Stomach (tissue), 9 donors: ENCODE measurements around the gene STMN1. TPM values are rescaled to one million over a fixed set of nuclear protein-coding genes. Genes with fewer than 3 reads are reported as not detected.

Experiments
- DNase-seq, 2 donors: peaks; one replicate each; pipeline versions ENCODE4 v3.0.0 to v3.0.0-alpha.2; 2013 to 2019
- H3K27ac ChIP-seq, 5 donors: fragments of 200-600 bp in 4 of 5; sonication (generic) in 4 of 5; one replicate each; pipeline ENCODE4 v1.5.1; 2013 to 2019; ENCODE audit warnings: mild to moderate bottlenecking in 1 of 5, moderate library complexity in 1 of 5
- H3K27me3 ChIP-seq, 3 donors: fragments of 200-600 bp; sonication (generic); one replicate each; pipeline ENCODE4 v1.5.1; 2017 to 2019; ENCODE audit warnings: mixed run types in 1 of 3
- H3K36me3 ChIP-seq, 4 donors: fragments of 200-600 bp; sonication (generic); 1 replicate in 3 of 4; 2 replicates in 1 of 4; pipeline ENCODE4 v1.5.1; 2016 to 2019
- H3K4me1 ChIP-seq, 4 donors: fragments of 200-600 bp; sonication (generic); one replicate each; pipeline ENCODE4 v1.5.1; 2016 to 2019
- H3K4me3 ChIP-seq, 4 donors: fragments of 200-600 bp; sonication (generic) in 3 of 4; one replicate each; pipeline ENCODE4 v1.5.1; 2016 to 2019; ENCODE audit warnings: mild to moderate bottlenecking in 1 of 4
- H3K9me3 ChIP-seq, 4 donors: fragments of 200-600 bp; sonication (generic); one replicate each; pipeline ENCODE4 v1.5.1; 2016 to 2019
- CTCF ChIP-seq, 7 experiments: fragments of 450-650 bp in 4 of 7; fragments of 200-600 bp in 3 of 7; sonication (generic) in 3 of 7; IDR thresholded peaks; one replicate each; pipeline ENCODE4 v1.5.1; 2016 to 2019; ENCODE audit warnings: antibody characterized with exemption in 7 of 7, control low read depth in 2 of 7, mild to moderate bottlenecking in 1 of 7
- EP300 ChIP-seq: sonication (generic); formaldehyde crosslinking; IDR thresholded peaks from one replicate; pipeline ENCODE4 v1.6.1; 2017; ENCODE audit warnings: antibody characterized with exemption
- POLR2A ChIP-seq, 4 donors: fragments of 450-650 bp; IDR thresholded peaks; one replicate each; pipeline ENCODE4 v1.6.1; 2016; ENCODE audit warnings: antibody characterized with exemption in 4 of 4, control low read depth in 2 of 4, mild to moderate bottlenecking in 1 of 4, moderate library complexity in 1 of 4
- POLR2AphosphoS5 ChIP-seq, 3 donors: sonication (generic); formaldehyde crosslinking; IDR thresholded peaks; one replicate each; pipeline ENCODE4 v1.6.1; 2016; ENCODE audit warnings: antibody characterized with exemption in 3 of 3
- WGBS, 5 donors: extraction: QIAGEN DNeasy Blood & Tissue Kit in 3 of 5; methylation state at CpG; one replicate each; pipeline versions ENCODE4 v1.1.5 to v1.1.7; 2013 to 2018; 5-methylcytosine and 5-hydroxymethylcytosine counted together
- intact Hi-C: fragments of 100-400 bp; cut with DNase I; formaldehyde crosslinking; loops from one replicate; pipeline ENCODE4 v1.15.1; 2023; ENCODE audit warnings: low total_unique reads
- polyA plus RNA-seq, 3 donors: library from polyadenylated mRNA; stranded (reverse); fragments of 200-250 nt; gene quantifications; one replicate each; pipeline ENCODE4 v1.2.3, GENCODE V29; 2013
- total RNA-seq, 5 donors: library from RNA; depleted of rRNA; stranded (reverse); fragments of >200 nt; gene quantifications; one replicate each; pipeline versions ENCODE4 v1.1.0 to v1.2.3, GENCODE V29; 2014 to 2016
- donor health status: healthy with polysubstance abuse.
- donor health status: Bipolar disorder and iron deficiency.
- donor health status: healthy.

STMN1 gene
- total and polyA plus RNA-seq, 8 donors: 25.9 to 109 (median 73.2) TPM

GRCh38 chr1:25879675-25880074 lies 26.5 kb downstream of the STMN1 start:
- intact Hi-C loops: no loop called here
- Histone ChIP-seq H3K27me3 (no peaks in the 10 kb centered on the region), H3K36me3 (no peaks in the 10 kb centered on the region), H3K4me3 (no peak overlapping the region), H3K4me1 (peaks cover 20 to 36% (median 25%) of the 10 kb centered on the region in 4 donors), H3K9me3 (no peaks in the 10 kb centered on the region), H3K27ac (peak overlapping the region in 2 of 5 donors; percentile 26 to 31)
- DNase-seq: peak in 1 of 2 donors; percentile 80
- TF ChIP-seq POLR2AphosphoS5 (IDR thresholded peaks at IDR 0.05): peak in 2 of 3 donors; percentile 21 to 24
- no peak for TF ChIP-seq POLR2A (IDR thresholded peaks at IDR 0.05)
- no peak for TF ChIP-seq EP300
- TF ChIP-seq CTCF (IDR thresholded peaks at IDR 0.05): no peak
- WGBS, 5 donors: 18 to 49% (median 36%) methylated on average over 2 of the region's 2 CpGs

GRCh38 chr1:25878690-25879089 lies 27.5 kb downstream of the STMN1 start:
- no peak for DNase-seq
- Histone ChIP-seq H3K9me3 (no peaks in the 10 kb centered on the region), H3K36me3 (no peaks in the 10 kb centered on the region), H3K4me1 (peaks cover 27 to 45% (median 34%) of the 10 kb centered on the region in 4 donors), H3K27ac (no peak overlapping the region), H3K27me3 (no peaks in the 10 kb centered on the region), H3K4me3 (no peak overlapping the region)
- WGBS, 5 donors: 70 to 81% (median 76%) methylated on average over 5 of the region's 5 CpGs
- intact Hi-C loops: no loop called here
- TF ChIP-seq EP300 (no peak), POLR2A (IDR thresholded peaks at IDR 0.05) (no peak), POLR2AphosphoS5 (IDR thresholded peaks at IDR 0.05) (no peak), CTCF (IDR thresholded peaks at IDR 0.05) (no peak)

- Histone ChIP-seq H3K4me1 (peaks cover 40 to 60% (median 49%) of the 10 kb centered on the region in 4 donors), H3K9me3 (no peaks in the 10 kb centered on the region), H3K27me3 (no peaks in the 10 kb centered on the region), H3K4me3 (no peak overlapping the region), H3K27ac (no peak overlapping the region), H3K36me3 (no peaks in the 10 kb centered on the region)
- DNase-seq: no peak
- intact Hi-C loops: no loop called here
- 80 to 97% (median 87%) methylated on average over 2 of the region's 2 CpGs for WGBS, 5 donors
- TF ChIP-seq CTCF (IDR thresholded peaks at IDR 0.05): no peak
- no peak for TF ChIP-seq POLR2AphosphoS5 (IDR thresholded peaks at IDR 0.05)
- no peak for TF ChIP-seq POLR2A (IDR thresholded peaks at IDR 0.05)
Measured at GRCh38 chr1:25877155-25877554, 29.1 kb downstream of the STMN1 start.

GRCh38 chr1:25876693-25877077 lies 29.5 kb downstream of the STMN1 start:
- WGBS, 5 donors: 76 to 84% (median 78%) methylated on average over 2 of the region's 2 CpGs
- intact Hi-C loops: no loop called here
- TF ChIP-seq POLR2A (IDR thresholded peaks at IDR 0.05): no peak
- TF ChIP-seq CTCF (IDR thresholded peaks at IDR 0.05): no peak
- no peak for TF ChIP-seq EP300
- no peak for TF ChIP-seq POLR2AphosphoS5 (IDR thresholded peaks at IDR 0.05)
- Histone ChIP-seq H3K9me3 (no peaks in the 10 kb centered on the region), H3K36me3 (no peaks in the 10 kb centered on the region), H3K4me3 (no peak overlapping the region), H3K27ac (peak overlapping the region in 3 of 5 donors; percentile 87 to 91 (median 89)), H3K27me3 (no peaks in the 10 kb centered on the region), H3K4me1 (peaks cover 45 to 65% (median 54%) of the 10 kb centered on the region in 4 donors)
- no peak for DNase-seq
